C4-2B (cell line): ENCODE results near the gene ZEB2.

Experiments
- ZFX ChIP-seq: fragments of 450-650 bp; IDR thresholded peaks from 2 replicates; pipeline ENCODE4 v1.6.1; 2017
- TF ChIP-seq, protein P1 (sequence below): fragments of 450-650 bp; conservative IDR thresholded peaks from 2 replicates; pipeline ENCODE4 v1.5.1; 2017; ENCODE audit warnings: mild to moderate bottlenecking

DNA sequence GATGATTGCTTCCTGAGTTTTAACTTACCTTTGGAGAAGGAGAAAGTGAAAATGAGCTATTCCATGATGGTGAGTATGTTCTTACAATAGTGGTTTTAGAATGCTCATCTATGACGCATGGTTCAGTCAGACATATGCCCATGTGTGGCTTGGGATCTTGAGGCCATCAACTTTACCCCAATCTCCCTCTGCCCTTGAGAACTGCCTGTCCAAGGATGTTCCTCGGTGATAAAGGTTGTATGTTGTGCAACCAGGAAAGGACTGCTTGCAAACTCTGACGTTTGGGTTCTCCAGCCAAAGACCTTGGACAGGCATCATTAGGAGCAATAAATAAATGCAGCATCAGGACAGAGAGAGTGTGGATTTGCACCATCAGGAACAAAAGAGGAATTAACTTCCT lies 165.0 kb downstream of the ZEB2 start:
- TF ChIP-seq, protein P1, sequence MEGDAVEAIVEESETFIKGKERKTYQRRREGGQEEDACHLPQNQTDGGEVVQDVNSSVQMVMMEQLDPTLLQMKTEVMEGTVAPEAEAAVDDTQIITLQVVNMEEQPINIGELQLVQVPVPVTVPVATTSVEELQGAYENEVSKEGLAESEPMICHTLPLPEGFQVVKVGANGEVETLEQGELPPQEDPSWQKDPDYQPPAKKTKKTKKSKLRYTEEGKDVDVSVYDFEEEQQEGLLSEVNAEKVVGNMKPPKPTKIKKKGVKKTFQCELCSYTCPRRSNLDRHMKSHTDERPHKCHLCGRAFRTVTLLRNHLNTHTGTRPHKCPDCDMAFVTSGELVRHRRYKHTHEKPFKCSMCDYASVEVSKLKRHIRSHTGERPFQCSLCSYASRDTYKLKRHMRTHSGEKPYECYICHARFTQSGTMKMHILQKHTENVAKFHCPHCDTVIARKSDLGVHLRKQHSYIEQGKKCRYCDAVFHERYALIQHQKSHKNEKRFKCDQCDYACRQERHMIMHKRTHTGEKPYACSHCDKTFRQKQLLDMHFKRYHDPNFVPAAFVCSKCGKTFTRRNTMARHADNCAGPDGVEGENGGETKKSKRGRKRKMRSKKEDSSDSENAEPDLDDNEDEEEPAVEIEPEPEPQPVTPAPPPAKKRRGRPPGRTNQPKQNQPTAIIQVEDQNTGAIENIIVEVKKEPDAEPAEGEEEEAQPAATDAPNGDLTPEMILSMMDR, result no peak
- no peak for TF ChIP-seq ZFX
